B cell (primary cell): ENCODE measurements around the gene GRIK3. TPM values are rescaled to one million over a fixed set of nuclear protein-coding genes. Genes with fewer than 3 reads are reported as not detected.

ENCODE experiments used
- ATAC-seq: fragments of 200-7000 bp; cut with Tn5 transposase; one replicate; pipeline ENCODE4 v1.10.0; 2021; ENCODE audit warnings: low read depth, mild to moderate bottlenecking, moderate number of reproducible peaks, moderate library complexity
- CTCF ChIA-PET: fragments of 350-600 bp; sonication (Branson Sonifier 250); formaldehyde crosslinking; loops from one replicate; lab custom pipeline; 2021; ENCODE audit warnings: antibody characterized with exemption, inconsistent platforms; lab: Charles Lee
- POLR2A ChIA-PET: fragments of 350-600 bp; sonication (Branson Sonifier 250); formaldehyde crosslinking; loops from one replicate; lab custom pipeline; 2021; ENCODE audit warnings: antibody characterized with exemption; lab: Charles Lee
- DNase-seq: peaks from one replicate; pipeline ENCODE4 v3.0.0; 2013
- H2AFZ ChIP-seq: 2 replicates; pipeline ENCODE4 v1.6.1; 2012; ENCODE audit warnings: mild to moderate bottlenecking, low read depth, low read length; ENCODE audit not compliant: insufficient read depth, poor library complexity, severe bottlenecking
- H3K27ac ChIP-seq, 2 donors: 1 replicate in 1 of 2; 2 replicates in 1 of 2; pipeline ENCODE4 v1.5.1; 2012 to 2013; ENCODE audit warnings: low read length in 2 of 2, mild to moderate bottlenecking in 2 of 2, moderate library complexity in 1 of 2
- H3K27me3 ChIP-seq, 4 experiments: fragments of 200-600 bp in 1 of 4; sonication (generic) in 1 of 4; replicated peaks in 1 of 4; 1 replicate in 2 of 4; 2 replicates in 2 of 4; pipeline versions ENCODE4 v1.6.1 to v1.7.0; 2013 to 2016; ENCODE audit warnings: low read length in 3 of 4, mild to moderate bottlenecking in 2 of 4, mixed read lengths in 1 of 4, moderate library complexity in 1 of 4; ENCODE audit not compliant: insufficient read depth in 4 of 4, control insufficient read depth in 3 of 4; ENCODE audit errors: control extremely low read depth in 1 of 4
- H3K36me3 ChIP-seq, 2 experiments: replicated peaks in 1 of 2; 1 replicate in 1 of 2; 2 replicates in 1 of 2; pipeline versions ENCODE4 v1.6.1 to v1.7.1; 2013; ENCODE audit warnings: low read length in 1 of 2; ENCODE audit not compliant: insufficient read depth in 2 of 2, control insufficient read depth in 1 of 2; ENCODE audit errors: control extremely low read depth in 1 of 2, extremely low read depth in 1 of 2
- H3K4me1 ChIP-seq, 2 donors: fragments of 200-600 bp in 1 of 2; sonication (generic) in 1 of 2; 1 replicate in 1 of 2; 2 replicates in 1 of 2; pipeline versions ENCODE4 v1.5.1 to v1.6.1; 2013 to 2017; ENCODE audit warnings: low read length in 2 of 2; ENCODE audit not compliant: control insufficient read depth in 2 of 2, insufficient read depth in 2 of 2
- H3K4me2 ChIP-seq: replicated peaks from 2 replicates; pipeline ENCODE3; 2012; ENCODE audit warnings: mild to moderate bottlenecking, low read depth, low read length; ENCODE audit not compliant: poor library complexity, severe bottlenecking
- H3K4me3 ChIP-seq, 5 experiments: fragments of 200-600 bp in 1 of 5; sonication (generic) in 1 of 5; 1 replicate in 3 of 5; 2 replicates in 2 of 5; pipeline versions ENCODE4 v1.5.1 to v1.7.0; 2011 to 2016; ENCODE audit warnings: low read length in 4 of 5, mild to moderate bottlenecking in 4 of 5, low read depth in 2 of 5, control low read depth in 1 of 5, moderate library complexity in 1 of 5; ENCODE audit not compliant: insufficient read depth in 1 of 5; ENCODE audit errors: control extremely low read depth in 1 of 5, extremely low read depth in 1 of 5
- H3K79me2 ChIP-seq: fragments of 200-600 bp; sonication (generic); one replicate; pipeline ENCODE4 v1.6.0; 2016; ENCODE audit warnings: low read length; ENCODE audit not compliant: control insufficient read depth, insufficient read depth
- H3K9ac ChIP-seq: fragments of 200-600 bp; sonication (generic); 2 replicates; pipeline ENCODE4 v1.6.1; 2017; ENCODE audit warnings: mild to moderate bottlenecking, low read length, moderate library complexity
- H3K9me3 ChIP-seq, 3 donors: one replicate each; pipeline versions ENCODE4 v1.6.1 to v1.7.1; 2013; ENCODE audit warnings: low read length in 2 of 3; ENCODE audit not compliant: control insufficient read depth in 2 of 3, insufficient read depth in 1 of 3; ENCODE audit errors: control extremely low read depth in 1 of 3
- H4K20me1 ChIP-seq: 2 replicates; pipeline ENCODE4 v1.6.0; 2012; ENCODE audit warnings: mild to moderate bottlenecking, low read length; ENCODE audit not compliant: insufficient read depth, control insufficient read depth, poor library complexity, severe bottlenecking
- H3K27ac Mint-ChIP-seq: one replicate; pipeline ENCODE4 v1.8.0; 2021; ENCODE audit warnings: mixed read lengths
- H3K27me3 Mint-ChIP-seq: one replicate; pipeline ENCODE4 v1.8.0; 2021; ENCODE audit warnings: mixed read lengths
- H3K4me1 Mint-ChIP-seq: one replicate; pipeline ENCODE4 v1.8.0; 2021; ENCODE audit warnings: mixed read lengths
- H3K4me3 Mint-ChIP-seq: one replicate; pipeline ENCODE4 v1.8.0; 2021; ENCODE audit warnings: mixed read lengths
- H3K9me3 Mint-ChIP-seq: one replicate; pipeline ENCODE4 v1.8.0; 2022; ENCODE audit warnings: mixed read lengths; ENCODE audit not compliant: insufficient read depth
- CTCF ChIP-seq: fragments of 200-600 bp; IDR thresholded peaks from one replicate; pipeline ENCODE4 v1.8.0; 2022; ENCODE audit warnings: antibody characterized with exemption, mild to moderate bottlenecking
- EZH2 ChIP-seq: IDR thresholded peaks from 2 replicates; pipeline ENCODE4 v1.6.1; 2012; ENCODE audit warnings: borderline replicate concordance, low read depth, mild to moderate bottlenecking, moderate library complexity, low read length; ENCODE audit not compliant: insufficient read depth, poor library complexity, severe bottlenecking
- WGBS: methylation state at CpG from one replicate; pipeline ENCODE4 v1.1.5; 2013; ENCODE audit warnings: missing lambda C conversion rate; ENCODE audit not compliant: insufficient coverage; 5-methylcytosine and 5-hydroxymethylcytosine counted together
- intact Hi-C: fragments of 100-400 bp; cut with micrococcal nuclease; formaldehyde crosslinking; loops from one replicate; pipeline ENCODE4 v1.10.0; 2022
- polyA plus RNA-seq: library from polyadenylated mRNA; depleted of rRNA; stranded (reverse); fragments of >200 nt; gene quantifications from 2 replicates; pipeline ENCODE4 v1.2.3, GENCODE V29; 2012
- total RNA-seq, 2 donors: library from RNA; stranded (reverse); fragments of 120-200 nt in 1 of 2; gene quantifications; 1 replicate in 1 of 2; 2 replicates in 1 of 2; pipeline versions ENCODE4 v1.2.3 to v1.2.4, GENCODE V29; 2013 to 2022

Gene GRIK3
- total and polyA plus RNA-seq, 2 donors (not counting 1 experiment from before 2014, with no cell fraction given): 0.12 to 1.5 TPM

GRCh38 chr1:36786425-36786824, 247.9 kb downstream of the GRIK3 start:
- no peak overlapping the region for H3K27ac ChIP-seq
- no peaks in the 10 kb centered on the region for H3K4me1 ChIP-seq
- peaks cover 0 to 5% (median 0%) of the 10 kb centered on the region in 3 donors for H3K9me3 ChIP-seq
- Mint-ChIP-seq H3K4me1 (no peaks in the 10 kb centered on the region), H3K4me3 (no peak overlapping the region), H3K27ac (no peak overlapping the region), H3K27me3 (peaks cover 42% of the 10 kb centered on the region), H3K9me3 (no peaks in the 10 kb centered on the region)
- no peak overlapping the region for H3K4me2 ChIP-seq
- TF ChIP-seq CTCF: no peak
- TF ChIP-seq EZH2: no peak
- H3K9ac ChIP-seq: no peak overlapping the region
- H2AFZ ChIP-seq: no peak overlapping the region
- ChIA-PET CTCF (interaction anchor here (0.7 kb wide), 1 partner anchor 10 kb away, joined by 3 read pairs; no protein-coding TSS in a partner anchor), POLR2A (no interaction called here)
- H3K27me3 ChIP-seq: peaks cover 0 to 6% (median under 1%) of the 10 kb centered on the region in 4 experiments
- WGBS: 81% methylated on average over 3 of the region's 5 CpGs
- H3K4me3 ChIP-seq: no peak overlapping the region
- no peaks in the 10 kb centered on the region for H3K36me3 ChIP-seq
- H4K20me1 ChIP-seq: no peaks in the 10 kb centered on the region
- no peaks in the 10 kb centered on the region for H3K79me2 ChIP-seq
- no peak for ATAC-seq
- intact Hi-C loops: no loop called here
- DNase-seq: no peak

- no peaks in the 10 kb centered on the region for H3K4me1 Mint-ChIP-seq
- POLR2A ChIA-PET: no interaction called here
These were observed 250.0 kb downstream of the GRIK3 start for GRCh38 chr1:36784147-36784859.

More at GRCh38 chr1:36784147-36784859, 250.0 kb downstream of the GRIK3 start:
- TF ChIP-seq CTCF: no peak
- no peak for TF ChIP-seq EZH2
- Mint-ChIP-seq H3K4me3 (no peak overlapping the region), H3K27me3 (peaks cover 38% of the 10 kb centered on the region), H3K9me3 (no peaks in the 10 kb centered on the region), H3K27ac (no peak overlapping the region)
- H3K27ac ChIP-seq: no peak overlapping the region
- peaks cover 0 to 2% (median under 1%) of the 10 kb centered on the region in 4 experiments for H3K27me3 ChIP-seq
- H3K9me3 ChIP-seq: peaks cover 0 to 5% (median 0%) of the 10 kb centered on the region in 3 donors
- WGBS: 77% methylated on average over 9 of the region's 9 CpGs
- ATAC-seq (no peak), DNase-seq (no peak)
- no peak overlapping the region for H3K4me2 ChIP-seq
- CTCF ChIA-PET: no interaction called here
- H4K20me1 ChIP-seq: no peaks in the 10 kb centered on the region
- no peaks in the 10 kb centered on the region for H3K79me2 ChIP-seq
- no peak overlapping the region for H3K9ac ChIP-seq
- H2AFZ ChIP-seq: no peak overlapping the region
- H3K4me3 ChIP-seq: no peak overlapping the region
- no peaks in the 10 kb centered on the region for H3K36me3 ChIP-seq
- no peaks in the 10 kb centered on the region for H3K4me1 ChIP-seq
- intact Hi-C loops: no loop called here
